ENCODE measurements around the gene HNRNPL.

- TF ChIP-seq CTCF (conservative IDR thresholded peaks at IDR 0.05; ENCODE audit: low read length) = no peak
- TF ChIP-seq EZH2phosphoT487 (IDR thresholded peaks at IDR 0.05; ENCODE audit: borderline replicate concordance) = no peak
These were observed 49.1 kb upstream of the HNRNPL start for GRCh38 chr19:38898788-38899446.

Data from Loucy (cell line).